ENCODE data around the gene RAB11A. TPM values are rescaled to one million over a fixed set of nuclear protein-coding genes. Genes with fewer than 3 reads are reported as not detected.

The RAB11A gene
- total and polyA plus RNA-seq, 12 donors: 45.7 to 705 (median 348) TPM

DNA sequence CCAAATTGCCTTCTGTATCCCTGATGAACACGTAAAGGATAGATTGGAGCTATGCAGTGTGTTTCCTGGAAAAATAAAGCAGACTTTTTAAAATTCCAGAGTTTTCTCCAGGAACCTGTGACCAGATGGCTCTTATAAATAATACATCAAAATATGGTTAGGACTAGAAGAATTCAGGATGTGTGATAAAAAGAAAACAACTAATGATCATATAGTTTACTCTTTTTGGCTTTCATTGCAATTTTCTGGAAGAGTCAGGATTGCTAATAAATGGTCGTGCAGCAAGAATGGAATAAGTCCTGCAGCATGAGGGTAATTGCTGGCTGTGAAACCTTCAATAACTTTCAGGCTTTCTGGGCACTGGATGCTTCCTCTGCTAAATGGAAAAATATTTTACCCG lies 47.0 kb upstream of the RAB11A start:
- Histone ChIP-seq H3K9me3 (replicated peaks in 1 of 3) (no peaks in the 10 kb centered on the region), H3K4me3 (no peak overlapping the region), H3K36me3 (replicated peaks in 1 of 2) (no peaks in the 10 kb centered on the region), H3K27me3 (no peaks in the 10 kb centered on the region), H3K27ac (no peak overlapping the region), H3K4me1 (replicated peaks in 1 of 2) (peaks cover 0 to 28% of the 10 kb centered on the region in 2 donors)
- intact Hi-C loops (cut with DNase I): no loop called here
- DNase-seq: no peak
- WGBS, 4 donors: 80 to 87% (median 84%) methylated on average over 3 of the region's 3 CpGs
- TF ChIP-seq, protein P1, sequence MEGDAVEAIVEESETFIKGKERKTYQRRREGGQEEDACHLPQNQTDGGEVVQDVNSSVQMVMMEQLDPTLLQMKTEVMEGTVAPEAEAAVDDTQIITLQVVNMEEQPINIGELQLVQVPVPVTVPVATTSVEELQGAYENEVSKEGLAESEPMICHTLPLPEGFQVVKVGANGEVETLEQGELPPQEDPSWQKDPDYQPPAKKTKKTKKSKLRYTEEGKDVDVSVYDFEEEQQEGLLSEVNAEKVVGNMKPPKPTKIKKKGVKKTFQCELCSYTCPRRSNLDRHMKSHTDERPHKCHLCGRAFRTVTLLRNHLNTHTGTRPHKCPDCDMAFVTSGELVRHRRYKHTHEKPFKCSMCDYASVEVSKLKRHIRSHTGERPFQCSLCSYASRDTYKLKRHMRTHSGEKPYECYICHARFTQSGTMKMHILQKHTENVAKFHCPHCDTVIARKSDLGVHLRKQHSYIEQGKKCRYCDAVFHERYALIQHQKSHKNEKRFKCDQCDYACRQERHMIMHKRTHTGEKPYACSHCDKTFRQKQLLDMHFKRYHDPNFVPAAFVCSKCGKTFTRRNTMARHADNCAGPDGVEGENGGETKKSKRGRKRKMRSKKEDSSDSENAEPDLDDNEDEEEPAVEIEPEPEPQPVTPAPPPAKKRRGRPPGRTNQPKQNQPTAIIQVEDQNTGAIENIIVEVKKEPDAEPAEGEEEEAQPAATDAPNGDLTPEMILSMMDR (IDR thresholded peaks at IDR 0.05): no peak
- no peak for TF ChIP-seq POLR2A (IDR thresholded peaks at IDR 0.05)

DNA sequence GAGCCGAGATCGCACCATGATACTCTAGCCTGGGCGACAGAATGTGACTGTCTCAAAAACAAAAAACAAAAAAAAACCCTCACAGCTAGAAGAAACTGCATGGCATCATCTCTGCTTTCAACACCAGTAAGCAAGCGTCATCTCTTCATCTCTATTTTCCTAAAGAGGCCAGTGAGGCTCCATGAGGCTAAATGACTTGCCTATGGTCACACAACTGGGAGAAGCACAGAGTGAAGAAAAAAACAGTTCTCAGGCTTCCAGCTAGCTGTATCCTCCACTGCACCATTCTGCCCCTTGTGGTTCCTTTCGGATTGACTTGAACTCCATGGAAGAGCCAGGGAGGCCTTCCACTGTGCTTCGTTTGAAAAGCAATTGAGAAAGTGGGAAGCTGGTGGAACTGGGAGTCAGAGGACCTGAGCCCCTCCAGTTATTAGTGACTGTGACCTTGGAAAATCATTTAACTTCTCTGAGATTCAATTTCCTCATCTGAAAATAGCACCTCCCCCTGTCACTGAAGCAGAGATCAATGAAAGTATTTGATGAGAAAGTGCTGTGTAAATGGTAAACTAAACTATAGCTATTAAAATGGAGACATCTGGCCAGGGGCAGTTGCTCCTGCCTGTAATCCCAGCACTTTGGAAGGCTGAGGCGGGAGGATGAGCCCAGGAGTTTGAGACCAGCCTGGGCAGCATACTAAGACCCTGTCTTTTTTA lies 45.1 kb upstream of the RAB11A start:
- TF ChIP-seq, protein P1 (IDR thresholded peaks at IDR 0.05): peak; percentile 60 to 73 (median 68)
- no peak for TF ChIP-seq POLR2A (IDR thresholded peaks at IDR 0.05)
- DNase-seq: peak; percentile 56 to 85 (median 70)
- intact Hi-C loops (cut with DNase I): no loop called here
- Histone ChIP-seq H3K27ac (peak overlapping the region in 2 of 5 donors; percentile 6 to 27), H3K27me3 (no peaks in the 10 kb centered on the region), H3K4me3 (no peak overlapping the region), H3K9me3 (replicated peaks in 1 of 3) (no peaks in the 10 kb centered on the region), H3K36me3 (replicated peaks in 1 of 2) (no peaks in the 10 kb centered on the region), H3K4me1 (replicated peaks in 1 of 2) (peaks cover 0 to 29% of the 10 kb centered on the region in 2 donors)
- 52 to 63% (median 61%) methylated on average over 7 of the region's 7 CpGs for WGBS, 4 donors

DNA sequence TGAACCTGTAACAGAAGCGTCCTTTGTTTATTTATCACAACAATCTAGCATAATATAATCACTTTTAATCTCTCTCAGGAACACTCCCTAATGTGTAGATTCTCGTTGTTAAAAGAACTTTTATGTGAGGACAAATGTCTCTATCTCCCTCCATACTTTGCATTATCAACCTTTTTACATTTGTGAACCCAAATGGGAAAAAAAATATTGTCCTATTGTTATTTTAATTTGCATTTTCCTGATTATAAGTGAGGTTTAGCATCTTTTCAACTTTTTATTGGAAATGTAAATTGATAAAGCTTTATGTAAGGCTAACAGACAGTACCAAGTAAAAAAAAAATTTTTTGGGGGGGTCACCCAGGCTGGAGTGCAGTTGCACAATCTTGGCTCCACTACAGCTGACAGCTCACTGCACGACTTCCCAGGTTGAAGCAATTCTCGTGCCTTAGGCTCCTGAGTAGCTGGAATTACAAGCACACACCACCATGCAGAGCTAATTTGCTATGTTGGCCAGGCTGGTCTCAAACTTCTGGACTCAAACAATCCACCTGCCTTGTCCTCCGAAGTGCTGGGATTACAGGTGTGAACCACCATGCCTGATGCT lies 44.2 kb upstream of the RAB11A start:
- no peak overlapping the region for H3K4me3 ChIP-seq
- no peak for TF ChIP-seq POLR2A (IDR thresholded peaks at IDR 0.05)
- TF ChIP-seq, protein P1 (IDR thresholded peaks at IDR 0.05): no peak
- H3K27me3 ChIP-seq: no peaks in the 10 kb centered on the region
- H3K9me3 ChIP-seq (replicated peaks in 1 of 3): no peaks in the 10 kb centered on the region
- H3K27ac ChIP-seq: peak overlapping the region in 1 of 5 donors; percentile 27
- intact Hi-C loops (cut with DNase I): no loop called here
- peaks cover 0 to 24% of the 10 kb centered on the region in 2 donors for H3K4me1 ChIP-seq (replicated peaks in 1 of 2)
- 54 to 67% (median 61%) methylated on average over 5 of the region's 5 CpGs for WGBS, 4 donors
- DNase-seq: peak in 6 of 7 donors; percentile 65 to 76 (median 68)
- no peaks in the 10 kb centered on the region for H3K36me3 ChIP-seq (replicated peaks in 1 of 2)

DNA sequence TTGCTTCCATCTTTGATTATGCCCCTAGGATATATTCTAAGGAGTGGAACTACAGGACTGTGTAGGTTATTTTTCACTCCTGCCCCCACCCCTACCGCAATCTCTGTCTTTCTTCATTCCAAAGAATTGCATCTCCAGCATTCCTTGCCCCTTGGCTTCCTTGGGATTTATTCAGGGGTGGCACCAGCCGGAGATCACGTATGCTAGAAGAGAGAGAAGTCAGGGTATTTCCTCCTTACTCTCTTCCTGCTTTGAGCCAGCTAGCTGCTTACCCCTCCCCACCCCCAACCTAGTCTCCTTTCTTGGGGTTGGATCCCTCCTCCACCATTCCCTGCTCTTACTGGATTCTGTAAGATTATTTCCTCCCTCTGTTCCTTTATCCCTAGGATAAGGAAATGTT lies 42.2 kb upstream of the RAB11A start:
- no peak overlapping the region for H3K27ac ChIP-seq
- 66 to 81% (median 71%) methylated on average over 3 of the region's 3 CpGs for WGBS, 4 donors
- intact Hi-C loops (cut with DNase I): no loop called here
- no peak for DNase-seq
- no peaks in the 10 kb centered on the region for H3K36me3 ChIP-seq (replicated peaks in 1 of 2)
- TF ChIP-seq POLR2A (IDR thresholded peaks at IDR 0.05): no peak
- TF ChIP-seq, protein P1 (IDR thresholded peaks at IDR 0.05): no peak
- H3K4me3 ChIP-seq: no peak overlapping the region
- H3K27me3 ChIP-seq: no peaks in the 10 kb centered on the region
- H3K4me1 ChIP-seq (replicated peaks in 1 of 2): peaks cover 3 to 25% of the 10 kb centered on the region in 2 donors
- H3K9me3 ChIP-seq (replicated peaks in 1 of 3): no peaks in the 10 kb centered on the region

Measured in adrenal gland (tissue), 12 donors.